ENCODE measurements around the gene RYR2.
"Not testable (repeated sequence)": the region's sequence is repeated elsewhere in the genome, so short reads cannot be mapped to it uniquely, and the experiment has no call there.

The RYR2 gene

DNA sequence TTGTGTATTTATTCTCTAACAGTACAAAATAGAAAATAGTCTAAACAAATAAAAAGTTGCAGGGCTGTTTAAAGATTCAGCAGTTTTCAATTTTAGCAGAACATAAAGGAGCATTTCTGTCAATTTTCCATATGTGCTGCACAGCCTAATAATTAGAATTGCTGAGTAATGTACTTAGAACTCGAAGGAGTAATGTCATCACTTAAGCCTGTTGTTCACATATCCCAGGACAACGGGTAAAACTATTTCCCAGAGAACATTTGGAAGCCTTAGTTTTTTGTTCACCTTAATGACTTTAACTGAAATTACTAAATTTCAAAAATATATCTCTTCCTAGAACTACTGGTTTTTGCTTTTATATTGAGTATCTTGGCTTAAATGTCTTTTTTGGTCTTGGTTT lies 767.1 kb downstream of the RYR2 start:
- DNase-seq, result no peak

DNA sequence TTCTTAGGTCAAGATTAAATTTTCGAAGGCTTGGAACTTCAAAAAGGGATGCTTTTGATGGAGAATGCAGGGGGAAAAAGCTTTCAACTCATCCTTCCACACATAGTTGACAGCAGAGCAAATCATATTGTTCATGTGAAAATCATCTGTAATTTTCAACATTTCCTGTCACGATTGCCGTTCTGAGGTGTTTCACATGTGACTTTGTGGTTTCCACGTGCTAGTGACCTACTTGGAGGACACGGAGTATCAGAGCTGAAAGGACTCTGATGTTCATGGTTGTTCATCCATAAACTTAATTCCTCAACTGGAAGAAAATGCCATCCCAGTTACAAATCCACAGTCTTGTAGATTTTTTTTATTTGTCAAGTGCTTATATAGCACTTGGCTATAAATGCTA lies 769.6 kb downstream of the RYR2 start:
- DNase-seq, result no peak

DNA sequence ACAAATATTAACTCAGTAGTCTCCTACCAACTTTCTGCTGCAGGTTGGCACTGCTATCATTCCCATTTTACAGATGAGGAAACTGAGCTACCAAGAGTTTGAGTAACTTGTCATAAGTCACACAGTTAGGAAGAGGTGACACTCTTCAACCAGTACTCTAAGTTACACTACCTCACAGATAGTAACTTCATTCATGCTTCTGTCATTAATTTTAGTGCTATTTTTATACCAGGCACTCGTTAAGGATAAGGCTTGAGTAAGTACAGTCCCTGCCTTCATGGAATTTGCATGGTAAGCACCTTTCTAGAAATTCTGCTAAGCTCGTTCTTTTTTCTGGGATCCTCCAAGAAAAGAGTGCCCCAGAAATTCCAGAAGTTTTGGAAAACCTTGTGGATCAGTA lies 770.1 kb downstream of the RYR2 start:
- DNase-seq, result no peak

DNA sequence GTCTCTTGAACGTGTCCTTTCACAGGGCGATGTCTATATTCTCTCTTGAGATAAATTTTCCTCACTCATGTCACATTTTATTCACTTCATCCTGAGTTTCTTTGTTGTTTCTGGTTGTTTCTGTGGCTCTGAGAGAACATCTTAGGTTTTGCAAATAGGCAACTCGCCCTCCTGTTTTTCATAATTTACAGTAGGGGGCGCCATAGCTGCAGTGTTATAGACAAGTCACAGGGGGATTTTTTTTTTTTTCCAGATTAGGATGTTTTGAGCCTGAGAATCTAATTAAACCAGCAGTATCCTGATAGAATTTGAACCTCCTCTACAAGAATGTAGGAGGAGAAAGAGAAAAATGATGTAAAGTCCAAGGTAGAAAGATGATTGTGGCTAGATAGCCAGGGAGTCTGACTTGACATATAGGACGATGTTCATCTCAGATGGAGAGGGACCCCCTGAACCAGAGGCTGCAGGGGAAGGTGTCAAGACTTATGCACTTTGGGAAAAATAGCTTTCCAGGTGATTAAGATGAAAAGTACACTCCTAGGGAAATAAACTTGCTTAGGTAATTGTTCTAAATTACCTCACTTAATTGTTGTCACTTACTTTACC lies 772.4 kb downstream of the RYR2 start:
- DNase-seq, result no peak

DNA sequence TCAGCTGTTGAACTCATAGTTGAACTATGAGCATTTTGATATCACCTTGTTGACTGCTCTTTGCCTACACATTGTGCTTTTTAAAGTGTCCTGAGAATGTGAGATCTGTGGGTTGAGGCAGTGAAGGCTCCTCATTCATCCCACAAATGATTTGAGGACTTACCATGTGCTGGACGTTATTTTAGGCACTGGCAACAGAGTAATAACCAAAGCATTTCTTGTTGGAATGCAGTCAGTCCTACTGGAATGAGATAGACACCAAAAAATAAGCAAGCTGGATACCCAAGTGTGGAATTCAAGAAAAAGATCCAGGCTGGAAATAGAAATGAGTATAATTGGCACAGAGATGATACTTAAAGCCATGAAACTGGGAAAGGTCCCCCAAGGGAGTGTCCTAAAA lies 775.3 kb downstream of the RYR2 start:
- no peak for DNase-seq

DNA sequence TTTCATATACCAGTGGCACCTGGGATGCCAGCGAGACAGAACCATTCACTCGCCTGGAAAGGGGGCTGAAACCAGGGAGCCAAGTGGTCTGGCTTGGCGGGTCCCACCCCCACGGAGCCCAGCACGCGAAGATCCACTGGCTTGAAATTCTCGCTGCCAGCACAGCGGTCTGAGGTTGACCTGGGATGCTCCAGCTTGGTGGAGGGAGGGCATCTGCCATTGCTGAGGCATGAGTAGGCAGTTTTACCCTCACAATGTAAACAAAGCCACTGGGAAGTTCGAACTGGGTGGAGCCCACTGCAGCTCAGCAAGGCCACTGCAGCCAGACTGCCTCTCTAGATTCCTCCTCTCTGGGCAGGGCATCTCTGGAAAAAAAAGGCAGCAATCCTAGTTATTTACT lies 778.6 kb downstream of the RYR2 start:
- DNase-seq, result not testable (repeated sequence)

DNA sequence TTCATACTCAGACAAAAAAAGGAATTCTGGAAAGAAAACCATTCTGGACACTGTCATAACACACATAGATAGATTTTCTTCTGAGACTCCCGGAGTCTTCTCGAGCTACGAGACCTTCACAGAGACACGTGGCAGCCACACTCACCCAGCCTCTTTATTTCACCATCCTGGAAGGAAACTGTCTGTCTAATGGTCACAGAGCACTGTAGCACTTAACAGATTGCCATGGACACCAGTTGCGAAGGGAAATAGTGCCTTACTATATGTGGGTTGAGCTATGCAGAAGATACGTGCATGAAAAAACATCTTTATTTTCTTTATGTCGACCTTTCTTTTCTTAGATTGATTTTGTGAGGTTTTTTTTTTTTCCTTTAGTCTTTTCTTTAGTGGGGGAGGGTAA lies 790.9 kb downstream of the RYR2 start:
- no peak for DNase-seq

DNA sequence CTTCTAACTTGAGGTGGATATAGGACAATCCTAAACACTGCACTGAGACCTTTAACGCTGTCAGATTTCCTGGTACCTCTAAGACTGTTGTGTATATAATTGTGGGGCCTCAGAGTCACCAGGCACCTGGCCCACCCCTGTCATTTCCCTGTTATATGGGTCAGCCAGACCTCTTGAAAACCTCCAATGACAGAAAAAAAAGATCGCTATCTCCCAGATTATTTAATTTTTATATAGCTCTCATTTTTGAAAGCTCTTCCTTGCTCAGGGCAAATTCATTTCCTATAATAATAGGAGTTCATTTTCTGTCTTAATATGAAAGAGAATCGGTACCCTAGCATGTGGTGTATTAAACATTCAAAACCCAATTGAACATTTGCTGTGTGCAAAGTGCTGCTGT lies 792.1 kb downstream of the RYR2 start:
- DNase-seq, result no peak

DNA sequence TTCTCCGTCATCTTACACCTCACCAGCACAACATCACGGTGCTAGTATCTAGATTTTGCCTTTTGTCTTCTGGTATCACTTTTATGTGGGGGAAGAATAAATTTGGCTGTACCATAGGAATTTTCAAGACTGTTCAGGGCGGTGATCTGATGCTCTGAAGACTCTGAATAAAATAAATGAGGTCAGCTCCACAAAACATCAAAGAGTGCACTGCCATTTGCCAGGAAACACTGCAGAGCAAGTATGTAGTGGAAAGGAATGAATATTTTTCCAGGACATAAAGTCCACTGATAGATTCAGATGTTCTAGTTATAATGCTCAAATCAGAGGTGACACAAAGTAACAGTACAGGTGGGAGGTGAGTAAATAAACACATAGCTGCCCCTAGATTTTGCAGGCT lies 792.5 kb downstream of the RYR2 start:
- no peak for DNase-seq

DNA sequence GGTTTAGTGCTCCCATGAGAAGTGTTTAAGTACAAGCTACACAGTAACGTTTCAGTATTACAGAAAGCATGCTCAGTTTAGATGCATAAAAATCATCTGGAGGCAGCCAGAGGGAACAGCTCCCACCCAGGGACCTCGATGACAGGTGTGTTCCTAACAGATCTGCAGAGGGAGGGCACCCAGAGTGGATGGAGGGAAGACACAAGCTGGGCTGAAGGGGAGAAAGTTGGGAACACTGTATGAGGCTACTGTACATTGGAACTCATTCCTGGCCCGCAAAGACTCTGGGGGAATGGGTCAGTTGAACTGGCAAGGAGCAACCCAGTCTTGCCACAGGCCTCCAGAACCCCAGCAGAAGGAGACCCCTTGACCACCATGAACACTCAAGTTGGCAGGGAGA lies 796.3 kb downstream of the RYR2 start:
- no peak for DNase-seq

DNA sequence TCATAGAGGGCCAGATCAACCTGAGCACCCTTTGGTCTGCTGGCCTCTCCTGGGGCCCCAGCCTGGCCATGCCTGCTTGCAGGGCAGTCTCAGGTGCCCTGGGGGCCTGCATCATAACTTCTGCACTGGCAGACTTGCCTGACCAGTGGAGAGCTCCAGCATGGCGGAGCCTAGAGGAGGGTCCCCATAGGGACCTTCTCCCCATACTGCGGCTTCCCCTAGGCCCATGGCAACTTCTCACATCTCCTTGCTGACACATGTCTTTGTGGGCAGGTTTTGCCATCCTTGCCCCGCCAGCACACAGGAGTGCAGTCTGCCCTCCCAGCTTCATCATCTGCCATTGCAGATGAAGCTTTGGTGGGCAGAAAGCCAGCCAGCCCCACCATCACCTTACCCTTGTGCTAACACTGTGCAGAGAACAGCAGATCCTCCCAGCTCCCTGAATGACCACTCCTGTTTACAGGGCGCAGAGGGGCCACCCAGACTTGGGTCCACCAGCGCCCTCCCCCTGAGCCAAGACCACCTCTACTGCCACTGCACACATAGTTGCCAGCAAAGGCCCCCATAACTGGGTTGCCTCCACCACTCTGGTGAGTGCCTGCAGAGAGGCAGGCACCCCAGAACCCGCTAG lies 797.0 kb downstream of the RYR2 start:
- DNase-seq, result no peak

DNA sequence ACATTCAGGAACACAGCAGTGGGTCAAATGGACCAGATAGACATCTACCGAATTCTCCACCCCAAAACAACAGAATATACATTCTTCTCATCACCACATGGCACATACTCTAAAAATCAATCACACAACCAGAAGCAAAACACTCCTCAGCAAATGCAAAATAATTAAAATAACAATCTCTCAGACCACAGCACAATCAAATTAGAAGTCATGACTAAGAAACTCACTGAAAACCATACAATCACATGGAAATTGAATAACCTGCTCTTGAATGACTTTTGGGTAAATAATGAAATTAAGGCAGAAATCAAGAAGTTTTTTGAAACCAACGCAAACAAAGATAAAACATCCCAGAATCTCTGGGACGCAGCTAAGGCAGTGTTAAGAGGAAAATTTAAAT lies 799.5 kb downstream of the RYR2 start:
- no peak for DNase-seq

DNA sequence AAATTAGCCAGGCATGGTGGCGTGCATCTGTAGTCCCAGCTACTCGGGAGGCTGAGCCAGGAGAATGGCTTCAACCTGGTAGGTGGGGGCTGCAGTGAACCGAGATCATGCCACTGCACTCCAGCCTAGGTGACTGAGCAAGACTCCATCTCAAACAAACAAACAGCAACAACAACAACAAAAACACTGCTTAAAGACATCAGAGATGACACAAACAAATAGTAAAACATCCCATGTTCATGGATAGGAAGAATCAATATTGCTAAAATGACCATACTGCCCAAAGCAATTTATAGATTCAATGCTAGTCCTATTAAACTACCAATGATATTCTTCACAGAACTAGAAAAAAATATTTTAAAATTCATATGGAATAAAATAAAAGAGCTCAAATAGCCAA lies 801.5 kb downstream of the RYR2 start:
- DNase-seq, result not testable (repeated sequence)

DNA sequence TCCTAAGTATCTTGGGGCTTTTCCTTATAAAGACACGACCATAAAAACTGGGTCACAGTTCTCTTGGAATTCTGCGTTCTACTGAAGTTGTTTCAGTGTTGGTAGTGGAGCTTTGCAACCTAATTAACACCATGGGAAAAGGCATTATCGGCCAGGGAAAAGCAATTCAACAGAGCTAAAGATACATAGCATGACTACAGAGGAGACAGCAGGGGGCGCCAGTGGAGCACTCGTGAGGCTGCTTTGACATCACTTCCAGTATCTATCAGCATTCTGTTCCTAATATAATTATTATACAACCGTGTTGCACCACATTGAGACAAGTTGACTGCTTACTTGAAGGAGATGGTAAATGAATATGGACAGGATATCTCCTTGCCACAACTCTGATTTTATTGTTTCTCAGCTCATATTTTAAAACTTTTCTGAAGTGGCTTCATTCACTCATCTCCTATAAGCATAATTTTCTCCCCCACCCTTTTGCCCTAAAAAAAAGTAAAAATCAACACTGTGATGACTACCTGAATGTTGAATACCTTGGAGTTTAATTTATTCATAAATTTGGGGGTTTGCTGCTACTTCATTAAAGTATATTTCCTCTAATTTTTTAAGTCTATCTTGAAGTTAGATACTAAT lies 809.3 kb downstream of the RYR2 start:
- peak; percentile 41 for DNase-seq

DNA sequence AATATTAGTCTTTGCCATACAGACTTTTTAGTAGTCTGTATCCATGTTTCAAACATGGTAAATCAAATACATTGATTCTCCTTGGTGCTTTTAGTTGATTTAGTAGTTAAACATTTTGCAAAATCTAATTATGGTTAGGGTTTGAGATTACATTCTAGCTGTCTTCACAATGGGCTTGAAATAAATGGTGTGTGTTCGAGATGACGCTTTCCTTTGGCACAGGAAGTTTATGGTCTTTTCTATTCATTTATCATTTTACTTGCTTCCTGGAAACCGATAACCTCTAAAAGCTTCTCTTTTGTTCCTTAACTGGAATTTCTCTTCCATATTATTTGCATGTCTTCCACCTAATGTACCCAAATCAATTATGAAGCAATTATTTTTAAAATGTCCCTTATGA lies 810.4 kb downstream of the RYR2 start:
- no peak for DNase-seq

DNA sequence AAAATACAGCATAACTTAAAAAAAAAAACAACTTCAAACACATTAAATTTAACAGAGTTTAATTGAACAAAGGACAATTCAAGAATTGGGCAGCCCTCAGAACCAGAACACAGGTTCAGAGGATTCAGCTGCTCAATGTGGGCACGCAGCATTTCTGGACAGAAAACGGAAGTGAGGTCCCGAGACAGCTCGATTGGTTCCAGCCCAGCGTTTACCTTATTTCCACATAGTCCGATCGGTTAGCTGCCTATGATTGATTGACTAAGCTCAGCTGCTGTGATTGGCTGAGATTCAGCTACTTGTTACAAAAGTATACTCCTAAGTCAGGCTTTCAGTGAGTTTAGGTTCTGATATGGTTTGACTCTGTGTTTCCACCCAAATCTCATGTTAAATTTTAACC lies 815.5 kb downstream of the RYR2 start:
- DNase-seq, result no peak

DNA sequence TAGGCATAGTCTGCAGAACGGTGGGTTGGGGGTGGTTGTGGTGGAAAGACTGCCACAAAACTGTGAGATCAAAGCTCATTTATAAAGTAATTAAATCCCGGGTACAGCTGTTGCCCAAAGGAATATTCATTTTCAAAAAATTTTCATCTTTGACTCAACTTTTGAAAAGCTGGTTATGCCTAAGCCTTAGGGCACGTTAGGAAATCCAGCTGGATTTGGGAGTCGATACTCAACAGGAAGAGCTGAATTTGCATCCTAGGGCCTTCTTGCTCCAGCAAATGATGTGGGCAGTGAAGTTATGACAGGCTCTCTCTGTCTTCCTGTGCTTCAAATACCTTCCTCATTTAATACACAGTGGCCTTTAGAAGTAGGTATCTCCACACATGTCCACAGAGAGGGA lies 817.0 kb downstream of the RYR2 start:
- no peak for DNase-seq

DNA sequence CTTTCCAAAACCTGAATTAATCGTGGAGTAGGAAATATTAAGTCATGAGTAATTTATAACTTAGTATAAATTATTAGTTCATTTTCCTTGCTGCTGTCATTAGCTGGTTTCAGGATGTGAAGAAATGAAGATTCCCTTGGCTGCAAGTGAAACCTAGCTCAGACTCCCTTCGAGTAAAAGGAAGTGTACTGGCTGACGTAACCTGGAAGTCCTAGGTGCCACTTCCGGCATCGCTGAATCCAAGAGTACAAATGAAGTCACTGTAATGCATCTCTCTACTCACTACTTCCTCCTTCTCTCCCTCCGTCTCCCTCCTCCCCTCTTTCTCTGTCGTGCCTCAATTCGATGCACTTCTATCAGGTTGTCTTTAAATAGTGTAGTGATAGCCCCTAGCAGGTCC lies 820.0 kb downstream of the RYR2 start:
- DNase-seq, result no peak

DNA sequence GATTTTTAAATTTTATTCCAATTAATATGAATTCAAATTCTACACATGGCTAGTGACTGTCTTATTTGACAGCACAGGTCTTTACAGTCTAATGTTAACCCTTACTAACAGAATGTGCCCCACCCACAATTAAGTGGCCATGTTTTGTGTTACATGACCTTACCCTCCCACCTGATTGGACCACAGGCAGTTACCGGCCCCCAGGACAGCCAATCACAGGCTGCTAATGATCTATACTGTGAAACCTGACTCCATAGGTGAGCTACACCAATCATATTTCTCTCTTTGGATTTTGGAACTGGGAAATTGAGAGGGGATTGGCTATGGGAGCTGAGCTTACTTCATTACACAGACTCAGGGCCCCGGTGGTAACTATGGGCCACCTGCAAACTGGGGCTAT lies 821.2 kb downstream of the RYR2 start:
- DNase-seq, result no peak

DNA sequence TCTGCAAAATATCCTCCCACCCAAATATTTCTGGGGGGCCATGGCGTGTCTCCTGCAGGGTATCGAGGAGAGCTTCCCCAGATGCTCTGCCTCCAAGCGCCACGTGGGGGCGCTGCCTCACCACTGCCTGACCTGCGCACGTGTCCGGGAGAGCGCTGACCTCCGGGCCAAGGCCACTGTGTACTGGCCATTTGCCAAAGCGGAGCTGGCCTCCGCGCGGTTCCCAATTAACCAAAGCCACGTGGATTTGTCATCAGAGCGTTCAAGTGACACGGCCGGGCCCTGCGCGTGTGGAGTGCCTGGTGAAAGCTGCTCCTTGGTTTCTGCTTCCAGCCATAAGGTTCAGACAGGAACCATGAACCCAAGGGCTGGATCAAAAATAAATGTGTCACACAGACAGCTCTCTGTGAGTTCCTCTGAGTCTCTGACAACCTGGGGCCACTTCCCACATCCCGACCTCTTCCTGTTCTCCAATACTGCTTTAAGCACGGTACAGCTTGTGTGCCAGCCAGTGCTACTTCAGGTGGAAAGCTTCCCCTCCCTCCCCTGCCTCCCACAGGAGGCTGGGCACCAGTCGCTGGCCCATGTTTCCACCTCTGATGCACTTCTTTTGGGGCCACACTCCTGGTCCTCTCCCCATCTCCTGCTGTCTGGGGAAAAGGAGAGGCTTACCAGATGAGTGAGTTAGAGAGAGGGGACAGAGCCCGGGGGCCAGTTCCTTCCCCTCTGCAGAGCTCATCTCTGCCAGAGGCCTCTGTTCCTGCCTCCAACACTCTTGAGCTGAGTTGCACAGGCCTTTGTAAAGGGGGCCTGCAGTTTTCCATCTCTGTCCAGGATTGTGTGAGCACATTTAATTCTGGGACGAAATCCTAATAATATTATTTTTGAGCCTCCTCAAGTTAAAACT lies 822.6 kb downstream of the RYR2 start:
- peak; percentile 48 for DNase-seq

DNA sequence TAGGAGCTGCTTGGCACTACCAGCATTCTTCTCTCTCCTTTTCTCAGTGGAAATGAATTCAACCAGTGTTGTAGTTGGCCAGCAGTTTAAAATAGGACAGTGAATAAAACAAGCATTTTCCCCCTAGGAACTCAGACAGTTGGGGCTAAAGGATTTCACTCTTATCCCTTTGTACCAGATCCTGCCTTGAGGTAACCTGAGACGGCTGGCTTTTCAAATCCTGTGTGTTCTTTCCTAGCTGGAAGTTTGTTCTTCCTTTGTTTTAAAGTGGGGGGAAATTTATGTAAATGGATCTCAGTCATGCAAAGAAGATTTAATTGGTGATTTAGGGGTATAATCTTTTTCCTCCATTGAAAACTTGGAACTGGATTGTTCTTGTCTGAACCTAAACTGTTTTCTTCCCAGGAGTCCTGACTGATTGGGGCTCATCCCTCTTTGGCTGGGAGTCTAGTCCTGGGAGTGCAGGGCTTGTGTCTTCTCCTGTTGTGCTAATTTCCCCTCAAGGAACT lies 825.5 kb downstream of the RYR2 start:
- no peak for DNase-seq

DNA sequence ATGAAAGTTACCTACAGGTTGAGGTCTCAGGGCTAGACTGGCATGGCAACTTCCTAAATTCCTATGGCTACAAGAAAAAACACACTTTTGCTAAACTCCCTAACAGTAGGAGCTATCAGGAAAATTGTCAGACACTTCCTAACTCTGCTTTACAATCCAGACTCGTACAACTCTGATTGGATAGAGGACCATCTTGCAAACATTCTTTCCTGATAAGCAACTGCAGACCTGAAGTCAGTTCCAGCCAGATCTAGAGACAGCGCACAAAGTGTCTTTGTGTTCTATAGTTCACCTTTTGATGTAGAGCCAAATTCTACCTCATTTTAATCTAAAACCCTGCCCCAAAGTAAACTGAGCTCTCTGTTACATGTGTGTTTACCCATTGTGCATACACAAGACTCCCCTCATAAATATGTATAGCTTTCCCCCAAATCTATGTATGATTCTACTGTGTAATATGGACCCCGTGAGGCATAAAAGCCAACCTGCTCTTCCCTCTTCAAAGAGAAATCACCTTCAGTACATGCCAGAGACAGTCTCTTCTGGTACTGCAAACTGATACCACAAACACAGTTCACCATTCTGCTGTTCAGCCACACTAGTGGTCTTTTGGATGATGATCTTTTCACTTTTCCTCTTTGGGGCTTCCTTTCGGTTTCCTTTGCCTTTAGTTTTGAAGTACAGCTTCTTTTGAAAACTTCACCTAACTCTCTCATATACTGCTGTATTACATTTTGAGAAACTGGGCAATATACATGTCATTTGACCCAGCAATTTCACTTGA lies 827.0 kb downstream of the RYR2 start:
- DNase-seq, result no peak
